WTC11 (cell line): Measurements from ENCODE around the gene COL26A1. TPM values are rescaled to one million over a fixed set of nuclear protein-coding genes. Genes with fewer than 3 reads are reported as not detected.

Source experiments
- ATAC-seq: fragments of 200-7000 bp; cut with Tn5 transposase; 2 replicates; pipeline ENCODE4 v1.10.0; 2021; ENCODE audit warnings: mild to moderate bottlenecking, moderate library complexity
- CTCF ChIA-PET: fragments of 300-600 bp; sonication (Branson Sonifier 250); formaldehyde crosslinking; loops from one replicate; lab custom pipeline; 2021; ENCODE audit warnings: antibody characterized with exemption; lab: Charles Lee
- POLR2A ChIA-PET: fragments of 350-600 bp; sonication (Branson Sonifier 250); formaldehyde crosslinking; loops from one replicate; lab custom pipeline; 2021; ENCODE audit warnings: antibody characterized with exemption; lab: Charles Lee
- DNase-seq: peaks from one replicate; pipeline ENCODE4 v3.0.0; 2021; ENCODE audit warnings: low spot score
- H3K27ac Mint-ChIP-seq: 2 replicates; pipeline ENCODE4 v1.8.0; 2021; ENCODE audit warnings: mixed read lengths
- H3K27me3 Mint-ChIP-seq: 2 replicates; pipeline ENCODE4 v1.8.0; 2021; ENCODE audit warnings: low read depth, mild to moderate bottlenecking, moderate library complexity, mixed read lengths
- H3K36me3 Mint-ChIP-seq: 2 replicates; pipeline ENCODE4 v1.8.0; 2021; ENCODE audit warnings: mixed read lengths
- H3K4me1 Mint-ChIP-seq: 2 replicates; pipeline ENCODE4 v1.8.0; 2022; ENCODE audit warnings: mixed read lengths
- H3K4me3 Mint-ChIP-seq: 2 replicates; pipeline ENCODE4 v1.8.0; 2021; ENCODE audit warnings: mild to moderate bottlenecking, moderate library complexity, mixed read lengths
- H3K9me3 Mint-ChIP-seq: 2 replicates; pipeline ENCODE4 v1.8.0; 2021; ENCODE audit warnings: mixed read lengths
- ARID4B ChIP-seq: sonication (generic); formaldehyde crosslinking; IDR thresholded peaks from 2 replicates; pipeline ENCODE4 v1.8.0; 2023; ENCODE audit warnings: missing genetic modification reagents, mild to moderate bottlenecking, borderline replicate concordance
- CDX4 ChIP-seq: fragments of 250-450 bp; sonication (Bioruptor Pico); IDR thresholded peaks from 2 replicates; pipeline ENCODE4 v1.9.0; 2021; ENCODE audit warnings: moderate library complexity, mild to moderate bottlenecking, inconsistent platforms, borderline replicate concordance
- ELF4 ChIP-seq: sonication (generic); formaldehyde crosslinking; IDR thresholded peaks from 2 replicates; pipeline ENCODE4 v1.8.1; 2022; ENCODE audit warnings: low read depth, mild to moderate bottlenecking, moderate library complexity, missing genetic modification reagents
- FOXK1 ChIP-seq: sonication (generic); formaldehyde crosslinking; IDR thresholded peaks from 2 replicates; pipeline ENCODE4 v1.8.0; 2022; ENCODE audit warnings: mild to moderate bottlenecking, moderate library complexity, missing genetic modification reagents
- GABPB1 ChIP-seq: sonication (generic); formaldehyde crosslinking; IDR thresholded peaks from 2 replicates; pipeline ENCODE4 v1.8.1; 2023; ENCODE audit warnings: mild to moderate bottlenecking, missing genetic modification reagents
- NFE2L1 ChIP-seq: sonication (generic); formaldehyde crosslinking; IDR thresholded peaks from 2 replicates; pipeline ENCODE4 v1.8.1; 2023; ENCODE audit warnings: missing genetic modification reagents
- OVOL2 ChIP-seq: fragments of 250-450 bp; sonication (Bioruptor Pico); IDR thresholded peaks from 2 replicates; pipeline ENCODE4 v1.9.0; 2021; ENCODE audit warnings: mild to moderate bottlenecking, borderline replicate concordance
- PRRX2 ChIP-seq: fragments of 250-450 bp; sonication (Bioruptor Pico); IDR thresholded peaks from 2 replicates; pipeline ENCODE4 v1.8.0; 2021; ENCODE audit warnings: mild to moderate bottlenecking
- RELA ChIP-seq: sonication (generic); formaldehyde crosslinking; IDR thresholded peaks from 2 replicates; pipeline ENCODE4 v1.8.1; 2022; ENCODE audit warnings: missing genetic modification reagents, mild to moderate bottlenecking, borderline replicate concordance
- RORB ChIP-seq: fragments of 250-450 bp; sonication (Bioruptor Pico); IDR thresholded peaks from 2 replicates; pipeline ENCODE4 v1.9.0; 2021; ENCODE audit warnings: mild to moderate bottlenecking
- TEAD1 ChIP-seq: sonication (generic); formaldehyde crosslinking; IDR thresholded peaks from 2 replicates; pipeline ENCODE4 v1.8.0; 2022; ENCODE audit warnings: mild to moderate bottlenecking, missing genetic modification reagents
- ZBTB21 ChIP-seq: sonication (generic); formaldehyde crosslinking; IDR thresholded peaks from 2 replicates; pipeline ENCODE4 v1.8.1; 2023; ENCODE audit warnings: mild to moderate bottlenecking, missing genetic modification reagents, borderline replicate concordance
- ZNF121 ChIP-seq: sonication (generic); formaldehyde crosslinking; IDR thresholded peaks from 2 replicates; pipeline ENCODE4 v1.8.0; 2023; ENCODE audit warnings: missing genetic modification reagents
- ZNF317 ChIP-seq: sonication (generic); formaldehyde crosslinking; IDR thresholded peaks from 2 replicates; pipeline ENCODE4 v1.8.1; 2023; ENCODE audit warnings: low read depth, mild to moderate bottlenecking, moderate library complexity, missing genetic modification reagents, borderline replicate concordance
- ZNF512 ChIP-seq: sonication (generic); formaldehyde crosslinking; IDR thresholded peaks from 2 replicates; pipeline ENCODE4 v1.8.1; 2022; ENCODE audit warnings: missing genetic modification reagents, borderline replicate concordance
- ZNF532 ChIP-seq: fragments of 250-450 bp; sonication (Bioruptor Pico); IDR thresholded peaks from 2 replicates; pipeline ENCODE4 v1.9.0; 2021; ENCODE audit warnings: mild to moderate bottlenecking, borderline replicate concordance
- total RNA-seq: library from RNA; stranded (reverse); gene quantifications from 3 replicates; pipeline ENCODE4 v1.2.3, GENCODE V29; 2021
- TF ChIP-seq, protein P1 (sequence below): sonication (generic); formaldehyde crosslinking; IDR thresholded peaks from 2 replicates; pipeline ENCODE4 v1.8.1; 2022; ENCODE audit warnings: low read depth, mild to moderate bottlenecking, moderate library complexity, missing genetic modification reagents, borderline replicate concordance
- TF ChIP-seq, protein P2 (sequence below): sonication (generic); formaldehyde crosslinking; IDR thresholded peaks from 2 replicates; pipeline ENCODE4 v1.8.0; 2023; ENCODE audit warnings: missing genetic modification reagents

Gene COL26A1
- total RNA-seq, 1 experiment from 2014 or later, result 64.4 TPM

- POLR2A ChIA-PET, result no interaction called here
- no peaks in the 10 kb centered on the region for H3K4me1 Mint-ChIP-seq
- CTCF ChIA-PET, result no interaction called here
Measured at GRCh38 chr7:101527844-101528667, 165.4 kb downstream of the COL26A1 start.

GRCh38 chr7:101529560-101529959 is 166.9 kb downstream of the COL26A1 start:
- Mint-ChIP-seq H3K27me3 (no peaks in the 10 kb centered on the region), H3K9me3 (no peaks in the 10 kb centered on the region), H3K36me3 (peaks cover 4% of the 10 kb centered on the region; the same call in 1 of the 2 replicates), H3K4me1 (no peaks in the 10 kb centered on the region), H3K4me3 (no peak overlapping the region)
- POLR2A ChIA-PET, result no interaction called here
- DNase-seq, result no peak
- ATAC-seq, result no peak
- TF ChIP-seq, protein P1, sequence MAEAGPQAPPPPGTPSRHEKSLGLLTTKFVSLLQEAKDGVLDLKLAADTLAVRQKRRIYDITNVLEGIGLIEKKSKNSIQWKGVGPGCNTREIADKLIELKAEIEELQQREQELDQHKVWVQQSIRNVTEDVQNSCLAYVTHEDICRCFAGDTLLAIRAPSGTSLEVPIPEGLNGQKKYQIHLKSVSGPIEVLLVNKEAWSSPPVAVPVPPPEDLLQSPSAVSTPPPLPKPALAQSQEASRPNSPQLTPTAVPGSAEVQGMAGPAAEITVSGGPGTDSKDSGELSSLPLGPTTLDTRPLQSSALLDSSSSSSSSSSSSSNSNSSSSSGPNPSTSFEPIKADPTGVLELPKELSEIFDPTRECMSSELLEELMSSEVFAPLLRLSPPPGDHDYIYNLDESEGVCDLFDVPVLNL, result no peak
- TF ChIP-seq GABPB1 (CRISPR knock-in tag), result no peak
- no peak for TF ChIP-seq ZNF532 (CRISPR knock-in tag)
- TF ChIP-seq TEAD1 (CRISPR knock-in tag), result no peak
- no peak for TF ChIP-seq ZNF512 (CRISPR knock-in tag)
- TF ChIP-seq RELA, result no peak
- TF ChIP-seq PRRX2 (CRISPR knock-in tag), result no peak
- no peak for TF ChIP-seq RORB (CRISPR knock-in tag)
- TF ChIP-seq OVOL2 (CRISPR knock-in tag), result no peak
- TF ChIP-seq ZNF317, result no peak
- TF ChIP-seq FOXK1 (CRISPR knock-in tag), result no peak
- TF ChIP-seq, protein P2, sequence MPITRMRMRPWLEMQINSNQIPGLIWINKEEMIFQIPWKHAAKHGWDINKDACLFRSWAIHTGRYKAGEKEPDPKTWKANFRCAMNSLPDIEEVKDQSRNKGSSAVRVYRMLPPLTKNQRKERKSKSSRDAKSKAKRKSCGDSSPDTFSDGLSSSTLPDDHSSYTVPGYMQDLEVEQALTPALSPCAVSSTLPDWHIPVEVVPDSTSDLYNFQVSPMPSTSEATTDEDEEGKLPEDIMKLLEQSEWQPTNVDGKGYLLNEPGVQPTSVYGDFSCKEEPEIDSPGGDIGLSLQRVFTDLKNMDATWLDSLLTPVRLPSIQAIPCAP (CRISPR knock-in tag), result no peak
- no peak for TF ChIP-seq NFE2L1
- no peak for TF ChIP-seq ARID4B (CRISPR knock-in tag)
- TF ChIP-seq CDX4, result no peak
- TF ChIP-seq ZBTB21, result no peak
- TF ChIP-seq, all 79 proteins: peak for 0
- H3K27ac Mint-ChIP-seq, result no peak overlapping the region
- CTCF ChIA-PET, result no interaction called here

More at GRCh38 chr7:101527844-101528667, 165.4 kb downstream of the COL26A1 start:
- H3K27ac Mint-ChIP-seq, result no peak overlapping the region
- ATAC-seq (no peak), DNase-seq (no peak)
- H3K9me3 Mint-ChIP-seq, result no peaks in the 10 kb centered on the region
- peaks cover 4% of the 10 kb centered on the region; the same call in 1 of the 2 replicates for H3K36me3 Mint-ChIP-seq
- no peak overlapping the region for H3K4me3 Mint-ChIP-seq
- no peak for TF ChIP-seq ELF4 (CRISPR knock-in tag)
- peak; percentile 58; the same call in 1 of the 2 replicates for TF ChIP-seq ZNF121 (CRISPR knock-in tag)
- H3K27me3 Mint-ChIP-seq, result no peaks in the 10 kb centered on the region
